Myocyte (in vitro differentiated cells): Measurements from ENCODE around the gene ABHD12. TPM values are rescaled to one million over a fixed set of nuclear protein-coding genes. Genes with fewer than 3 reads are reported as not detected.
"Not testable (repeated sequence)": the region's sequence is repeated elsewhere in the genome, so short reads cannot be mapped to it uniquely, and the experiment has no call there.

Experiments used
- DNase-seq: peaks from one replicate; pipeline ENCODE4 v3.0.0-alpha.2; 2012; ENCODE audit warnings: low read depth
- total RNA-seq: library from RNA; depleted of rRNA; stranded (reverse); fragments of >200 nt; gene quantifications from 2 replicates; pipeline ENCODE4 v1.2.3, GENCODE V29; 2014

The ABHD12 gene
- total RNA-seq, 1 donor from 2014 or later: 36.1 TPM

- no peak for DNase-seq
These were observed 67.0 kb downstream of the ABHD12 start for GRCh38 chr20:25323496-25324246.

DNA sequence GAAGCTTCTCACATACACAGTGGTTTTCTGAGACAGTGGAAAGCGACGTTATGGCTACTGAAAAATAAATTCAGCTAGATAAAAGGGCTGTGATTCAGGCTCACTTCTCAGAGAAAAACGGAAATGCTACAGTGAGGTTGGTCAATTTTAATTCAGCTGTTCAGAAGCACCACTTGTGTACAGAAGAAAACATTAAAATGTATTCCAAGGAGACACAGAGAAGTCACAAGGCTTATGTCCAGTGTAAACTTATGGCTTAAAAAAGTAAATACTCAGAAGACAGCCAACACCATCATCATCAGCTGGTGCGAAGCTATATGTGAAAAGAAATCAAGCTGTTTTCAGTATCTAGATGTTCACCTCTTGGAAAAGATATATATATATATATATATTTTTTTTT is 68.6 kb downstream of the ABHD12 start:
- no peak for DNase-seq

GRCh38 chr20:25321262-25321831 is 69.3 kb downstream of the ABHD12 start:
- no peak for DNase-seq

- DNase-seq: no peak
These were observed 70.4 kb downstream of the ABHD12 start for GRCh38 chr20:25320035-25320800.

DNA sequence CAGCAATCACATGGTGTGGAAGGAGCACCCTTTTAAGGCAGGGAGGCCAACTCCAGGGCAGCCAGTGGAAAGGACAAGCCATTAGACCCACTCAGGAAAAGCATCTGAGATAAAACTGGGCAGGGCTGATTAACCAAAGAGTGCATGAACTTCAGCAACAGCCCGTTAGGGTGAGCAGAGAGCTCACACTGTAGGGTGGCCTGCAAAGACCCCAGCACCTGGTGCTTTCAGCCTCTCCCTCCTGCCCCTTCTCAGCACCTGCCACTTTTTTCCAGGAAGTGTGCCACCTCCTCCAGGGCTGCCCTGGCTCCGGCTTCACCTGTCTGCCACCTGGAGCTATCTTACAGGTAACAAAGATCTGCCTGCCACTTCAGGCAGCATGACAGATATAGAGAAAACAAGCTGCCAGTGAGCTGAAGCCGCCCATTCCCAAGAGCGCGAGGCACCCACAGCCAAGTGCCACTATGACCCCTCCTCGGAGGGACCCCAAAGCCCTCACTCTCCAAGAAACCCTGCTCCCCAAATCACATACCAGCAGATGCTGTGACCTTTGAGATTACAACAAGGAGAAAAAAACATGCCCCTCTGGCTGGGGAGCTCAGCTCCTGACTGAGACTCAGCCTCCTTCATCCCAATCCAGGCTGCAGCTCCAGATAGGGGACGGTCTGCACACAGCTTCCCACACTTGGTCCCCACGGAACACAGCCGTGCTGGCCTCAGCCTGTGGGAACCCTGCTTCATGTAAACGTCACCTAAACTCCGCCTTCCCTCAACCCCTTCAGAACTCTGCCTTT is 71.2 kb downstream of the ABHD12 start:
- DNase-seq: no peak

GRCh38 chr20:25318471-25319240 is 72.0 kb downstream of the ABHD12 start:
- DNase-seq: no peak

DNA sequence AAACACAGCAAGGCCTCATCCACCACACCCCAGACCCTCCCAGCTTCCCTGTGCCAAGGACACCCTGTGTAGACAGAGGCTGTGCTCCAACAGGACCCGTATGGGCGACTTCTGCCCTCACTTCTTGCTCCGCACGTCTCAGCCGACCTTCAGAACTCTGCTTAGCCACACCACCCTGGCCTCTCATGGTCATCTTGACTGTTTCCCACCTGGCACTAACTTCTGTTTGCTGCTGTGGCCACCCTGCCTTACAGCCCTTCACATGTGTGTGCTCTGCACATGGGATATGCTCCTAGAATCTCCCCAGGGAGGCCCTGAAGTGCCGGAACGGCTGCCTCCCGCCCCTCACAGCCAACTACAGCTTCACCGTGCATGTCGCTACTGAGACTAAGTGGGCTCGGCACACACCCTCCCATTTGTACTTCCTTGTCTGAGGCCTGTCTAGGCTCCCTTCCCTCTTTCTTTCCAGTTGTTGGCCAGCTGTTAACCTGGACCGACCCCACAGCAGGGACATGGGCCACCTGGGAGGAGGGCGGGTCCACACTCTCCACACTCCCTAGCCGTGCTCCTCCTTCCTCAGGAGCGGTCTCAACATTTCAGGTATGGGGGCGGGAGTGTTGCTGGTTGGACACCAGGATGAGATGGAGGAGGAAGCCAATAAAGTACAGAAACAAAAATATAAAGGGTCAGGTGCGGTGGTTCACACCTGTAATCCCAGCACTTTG is 73.1 kb downstream of the ABHD12 start:
- no peak for DNase-seq

GRCh38 chr20:25316506-25317190 is 74.0 kb downstream of the ABHD12 start:
- no peak for DNase-seq

DNA sequence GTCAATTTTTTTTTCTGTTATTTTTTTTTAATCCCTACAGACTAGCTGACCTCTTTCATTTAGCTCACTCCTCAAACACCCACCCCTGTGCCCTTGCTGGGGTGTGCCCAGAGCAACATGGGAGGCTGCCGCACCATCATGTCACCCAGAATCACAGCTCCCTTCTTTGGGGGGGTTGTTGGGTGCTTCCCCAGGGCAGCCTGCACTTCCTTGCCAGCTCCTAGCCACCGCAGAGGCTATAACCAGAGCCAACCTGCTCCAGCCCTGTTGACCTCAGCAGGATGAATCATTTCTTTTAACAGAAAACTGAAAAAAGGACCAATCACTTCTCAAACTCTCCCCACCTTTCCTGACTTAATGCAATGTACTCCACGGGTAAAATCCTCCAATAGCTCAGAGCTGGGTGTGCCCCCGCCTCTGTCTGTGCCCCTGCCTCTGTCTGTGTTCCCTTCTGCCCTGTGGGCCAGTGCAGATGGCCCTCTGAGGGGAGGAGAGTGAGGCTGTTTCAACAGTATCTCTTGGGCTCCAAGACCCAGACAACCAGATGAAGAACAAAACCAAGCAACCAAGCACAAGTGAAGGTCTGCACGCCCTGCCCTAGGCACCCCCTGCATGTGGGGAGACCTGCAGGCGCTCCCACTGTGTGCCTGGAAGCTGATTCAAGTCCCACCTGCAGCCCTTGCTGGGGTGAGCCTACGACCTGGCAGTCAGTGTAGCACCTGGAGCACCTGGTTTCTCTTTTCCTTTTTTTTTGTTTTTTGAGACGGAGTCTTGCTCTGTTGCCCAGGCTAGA is 75.0 kb downstream of the ABHD12 start:
- DNase-seq: no peak

DNA sequence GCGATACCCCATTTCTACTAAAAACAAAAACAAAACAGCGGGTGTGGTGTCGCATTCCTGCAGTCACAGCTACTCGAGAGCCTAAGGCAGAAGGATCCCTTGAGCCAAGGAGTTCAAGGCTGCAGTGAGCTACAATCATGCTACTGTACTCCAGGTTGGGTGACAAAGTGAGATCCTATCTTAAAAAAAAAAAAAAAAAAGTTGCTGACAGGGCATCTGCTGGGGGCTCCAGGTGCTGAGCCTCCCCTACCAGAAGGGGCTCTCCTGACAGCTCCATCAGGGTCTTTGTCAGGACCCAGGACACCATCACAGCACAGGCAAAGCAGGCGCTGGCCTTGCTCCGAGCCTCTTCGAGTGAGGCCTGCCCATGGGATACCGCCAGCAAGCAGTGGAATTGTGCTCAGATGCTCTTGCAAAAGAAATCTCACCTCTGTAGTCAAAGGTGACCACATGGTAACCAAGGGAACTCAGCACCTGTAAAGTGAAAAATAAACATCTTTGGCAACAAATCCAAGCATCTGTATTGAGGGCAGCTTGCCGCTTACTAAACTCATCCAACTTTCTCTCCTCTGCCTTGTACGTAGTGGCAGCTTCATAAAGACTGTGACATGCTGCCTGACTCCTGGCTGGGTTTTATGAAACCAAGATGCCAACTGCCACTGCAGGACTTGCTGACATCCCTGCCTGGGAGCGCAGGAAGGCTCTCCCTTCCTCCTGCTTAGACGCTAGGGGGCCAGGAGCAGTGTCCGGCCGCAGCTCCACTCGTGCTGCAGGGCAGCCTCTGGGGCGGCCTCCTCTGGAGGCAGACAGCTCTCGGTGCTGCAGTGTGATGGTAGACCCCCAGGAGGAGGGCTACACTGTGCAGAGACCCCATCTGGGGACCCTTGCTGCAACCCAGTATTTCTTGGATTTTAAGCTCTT is 75.9 kb downstream of the ABHD12 start:
- DNase-seq: no peak

GRCh38 chr20:25313593-25313992 is 77.0 kb downstream of the ABHD12 start:
- DNase-seq: no peak

- not testable (repeated sequence) for DNase-seq
These were observed 77.9 kb downstream of the ABHD12 start for GRCh38 chr20:25312716-25313115.

- DNase-seq: peak; percentile 96
These were observed 79.5 kb downstream of the ABHD12 start for GRCh38 chr20:25310921-25311728.

DNA sequence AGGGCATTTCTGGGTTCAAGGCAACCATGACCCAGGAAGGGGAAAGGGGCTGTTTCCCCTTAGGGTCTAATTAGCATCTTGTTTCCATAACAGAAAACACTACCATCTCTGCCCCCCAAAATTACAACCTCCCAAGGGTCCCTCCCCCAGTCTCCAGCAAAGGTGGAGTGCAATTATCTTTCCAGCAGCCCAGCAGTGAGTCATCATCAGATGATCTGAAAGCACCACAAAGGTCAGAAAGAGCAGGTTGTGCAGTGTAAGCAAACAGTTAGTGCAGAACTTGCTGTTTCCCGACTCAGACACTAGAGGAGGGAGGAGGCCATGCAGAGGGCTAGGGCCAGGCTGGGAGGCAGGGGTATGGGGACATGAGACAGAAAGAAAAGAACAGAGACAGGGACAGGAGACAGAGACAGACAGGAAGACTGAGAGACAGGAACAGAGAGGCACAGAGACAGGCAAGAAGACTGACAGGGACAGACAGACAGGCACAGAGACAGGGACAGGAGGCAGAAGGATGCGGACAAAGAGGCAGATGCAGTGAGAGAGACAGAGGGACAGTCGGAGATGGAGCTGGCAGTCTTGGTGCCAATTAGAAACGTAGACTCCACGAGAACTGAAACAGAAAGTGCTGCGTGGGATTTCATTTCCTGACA is 80.2 kb downstream of the ABHD12 start:
- peak; percentile 96 for DNase-seq

GRCh38 chr20:25309395-25310267 is 81.0 kb downstream of the ABHD12 start:
- DNase-seq: peak; percentile 91
